LHCN-M2 (cell line): ENCODE data around the gene N4BP2L1. TPM values are rescaled to one million over a fixed set of nuclear protein-coding genes. Genes with fewer than 3 reads are reported as not detected.
A peak's percentile ranks its signal among the peaks of the same experiment; 100 is the strongest.

ENCODE experiments used
- DNase-seq: peaks from one replicate; pipeline ENCODE4 v3.0.0-alpha.2; 2012; ENCODE audit warnings: low read depth
- total RNA-seq: library from RNA; depleted of rRNA; stranded (reverse); fragments of >200 nt; gene quantifications from 2 replicates; pipeline ENCODE4 v1.2.3, GENCODE V29; 2014

N4BP2L1 gene
- total RNA-seq, 1 experiment from 2014 or later = 2.1 TPM

DNA sequence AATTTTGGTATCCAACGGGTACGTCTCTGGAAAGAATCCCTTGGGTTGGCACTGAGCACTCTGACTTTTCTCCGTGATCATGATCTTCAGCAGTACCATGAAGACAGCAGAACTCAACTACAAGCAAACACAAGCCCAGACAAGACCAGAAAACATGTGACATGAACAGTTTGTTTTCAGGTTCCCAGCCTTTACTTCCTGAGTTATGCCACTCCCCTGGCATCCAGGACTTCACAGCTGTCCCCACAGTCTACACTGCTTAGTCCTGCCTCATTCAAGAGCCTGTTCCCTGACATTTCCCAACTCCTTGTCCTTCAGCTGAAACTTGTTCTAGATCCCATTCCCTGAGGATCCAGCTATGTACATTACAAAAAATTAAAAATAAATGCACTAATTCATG is 4.9 kb upstream of the N4BP2L1 start:
- DNase-seq = peak; percentile 49

- DNase-seq = no peak
Measured at GRCh38 chr13:32431361-32431760, 3.4 kb upstream of the N4BP2L1 start.

- no peak for DNase-seq
Measured at GRCh38 chr13:32430018-32430747, 2.3 kb upstream of the N4BP2L1 start.

DNA sequence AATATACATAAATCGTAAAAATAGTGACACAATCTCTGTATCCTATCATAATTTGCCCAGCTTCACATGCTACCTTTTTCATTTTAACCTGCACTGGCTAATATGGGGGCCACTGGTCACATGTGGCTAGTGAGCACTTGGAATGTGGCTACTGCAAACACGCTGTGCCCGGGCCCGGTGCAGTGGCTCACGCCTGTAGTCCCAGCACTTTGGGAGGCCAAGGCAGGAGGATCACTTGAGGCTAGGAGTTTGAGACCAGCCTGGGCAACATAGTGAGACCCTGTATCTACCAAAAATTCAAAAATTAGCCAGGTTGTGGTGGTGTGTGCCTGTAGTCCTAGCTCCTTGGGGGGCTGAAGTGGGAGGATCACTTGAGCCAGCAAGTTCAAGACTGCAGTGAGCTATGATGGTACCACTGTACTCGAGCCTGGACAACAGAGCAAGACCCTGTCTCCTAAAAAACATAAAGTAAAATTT is 1.5 kb upstream of the N4BP2L1 start:
- DNase-seq = no peak

GRCh38 chr13:32428581-32429432 is 877 bp upstream of the N4BP2L1 start:
- DNase-seq = no peak

GRCh38 chr13:32426990-32427851 is 709 bp downstream of the N4BP2L1 start:
- no peak for DNase-seq

DNA sequence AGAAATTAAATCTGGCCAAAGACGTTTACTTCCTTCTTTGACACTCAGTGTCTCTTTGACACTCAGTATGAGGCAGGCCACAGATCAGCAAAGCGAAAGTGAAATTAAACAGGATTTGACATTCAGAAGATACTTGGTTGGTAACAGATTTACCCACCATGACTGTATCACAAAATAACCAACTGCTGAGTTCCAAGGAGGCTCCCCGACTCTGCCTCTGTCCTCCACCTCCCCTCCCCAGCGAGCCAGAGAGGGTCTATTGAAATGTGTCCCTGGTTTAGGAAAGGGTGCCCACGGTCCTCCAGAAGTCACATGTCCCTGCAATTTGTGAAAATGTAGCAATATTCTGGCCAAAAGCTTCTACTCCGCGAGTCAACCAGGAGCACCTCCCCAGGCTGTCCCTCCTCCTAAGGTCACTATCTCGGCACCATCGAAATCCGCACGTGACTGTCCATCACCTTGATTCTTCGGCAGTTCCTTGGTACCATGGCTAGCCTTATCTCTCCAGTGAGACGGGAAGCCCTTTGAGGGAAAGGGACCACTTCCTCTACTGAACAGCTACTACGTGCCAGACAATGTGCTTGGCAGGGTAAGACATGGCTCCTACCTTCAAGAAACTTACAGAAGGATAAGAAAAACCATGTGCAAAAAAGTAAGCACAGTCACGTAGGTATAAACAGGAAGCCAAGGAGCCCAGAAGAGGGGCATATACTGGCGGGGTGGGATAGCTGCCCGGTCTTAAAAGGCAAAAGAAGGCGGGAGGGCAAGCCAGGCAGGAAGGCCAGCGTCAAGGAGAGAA is 1.5 kb downstream of the N4BP2L1 start:
- DNase-seq = no peak

- no peak for DNase-seq
Measured at GRCh38 chr13:32425158-32425557, 2.8 kb downstream of the N4BP2L1 start.

DNA sequence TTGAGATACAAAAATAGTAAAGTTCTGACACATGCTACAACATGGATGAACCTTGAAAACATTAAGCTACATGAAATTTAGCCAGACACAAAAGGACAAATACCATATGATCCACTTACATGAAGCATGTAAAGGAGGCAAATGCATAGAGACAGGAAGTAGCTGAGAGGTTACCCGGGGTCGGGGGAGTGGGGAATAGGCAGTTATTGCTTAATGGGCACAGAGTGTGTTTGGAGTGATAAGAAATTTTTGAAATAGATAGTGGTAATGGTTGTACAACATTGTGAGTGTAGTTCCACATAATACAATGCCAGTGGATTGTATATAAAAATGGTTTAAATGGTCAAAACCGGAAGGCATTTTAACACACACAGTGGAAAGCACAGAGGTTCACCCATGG is 4.3 kb downstream of the N4BP2L1 start:
- no peak for DNase-seq

GRCh38 chr13:32419862-32420261 is 8.1 kb downstream of the N4BP2L1 start:
- no peak for DNase-seq

DNA sequence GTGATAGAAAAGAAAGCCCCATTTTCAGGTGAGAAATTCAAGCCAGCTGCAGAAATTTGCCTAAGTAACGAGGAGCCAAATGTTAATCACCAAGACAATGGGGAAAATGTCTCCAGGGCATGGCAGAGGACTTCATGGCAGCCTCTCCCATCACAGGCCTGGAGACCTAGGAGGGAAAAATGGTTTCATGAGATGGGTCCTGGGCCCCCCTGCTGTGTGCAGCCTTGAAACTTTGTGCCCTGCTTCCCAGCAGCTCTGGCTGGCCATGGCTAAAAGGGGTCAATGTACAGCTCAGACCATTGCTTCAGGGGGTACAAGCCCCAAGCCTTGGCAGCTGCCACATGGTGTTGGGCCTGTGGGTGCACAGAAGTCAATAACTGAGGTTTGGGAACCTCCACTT is 9.9 kb downstream of the N4BP2L1 start:
- DNase-seq = no peak

DNA sequence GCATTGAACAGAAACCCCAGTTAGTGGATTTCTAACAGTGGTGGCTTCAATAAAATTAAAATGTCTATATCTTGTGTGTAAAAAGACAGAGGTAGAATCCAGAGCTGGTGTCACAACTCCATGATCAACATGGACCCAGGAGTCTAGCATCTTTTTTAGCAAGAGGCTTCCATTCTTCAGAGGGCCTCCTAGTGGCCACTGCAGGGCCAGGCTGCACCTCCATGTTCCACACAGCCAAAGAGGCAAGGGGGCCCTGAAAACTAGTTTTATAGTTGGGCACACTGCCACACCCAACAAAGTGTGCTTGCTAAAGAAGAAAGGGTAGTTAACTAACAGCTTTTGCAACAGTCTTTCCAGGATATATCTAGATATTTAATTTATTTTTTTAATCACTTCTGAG is 12.9 kb downstream of the N4BP2L1 start:
- peak; percentile 28 for DNase-seq

DNA sequence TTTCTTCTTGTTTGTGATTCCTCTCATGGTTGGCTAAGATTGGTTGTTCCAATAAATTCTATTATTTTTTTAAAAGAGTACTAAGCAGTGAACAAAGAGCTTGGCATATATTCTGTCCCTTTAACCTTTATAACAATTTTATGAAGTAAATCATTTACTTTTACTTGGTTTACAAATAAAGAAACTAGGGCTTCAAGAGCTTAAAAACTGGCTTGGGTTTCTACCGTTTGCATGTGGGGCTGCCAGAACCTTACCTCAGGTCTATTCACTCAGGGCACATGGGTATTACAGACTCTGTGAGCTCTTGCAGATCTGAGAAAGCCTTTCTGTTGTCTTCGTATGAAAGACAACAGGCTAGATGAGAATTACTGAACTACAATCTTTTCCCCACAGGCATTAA is 13.3 kb downstream of the N4BP2L1 start:
- DNase-seq = no peak

DNA sequence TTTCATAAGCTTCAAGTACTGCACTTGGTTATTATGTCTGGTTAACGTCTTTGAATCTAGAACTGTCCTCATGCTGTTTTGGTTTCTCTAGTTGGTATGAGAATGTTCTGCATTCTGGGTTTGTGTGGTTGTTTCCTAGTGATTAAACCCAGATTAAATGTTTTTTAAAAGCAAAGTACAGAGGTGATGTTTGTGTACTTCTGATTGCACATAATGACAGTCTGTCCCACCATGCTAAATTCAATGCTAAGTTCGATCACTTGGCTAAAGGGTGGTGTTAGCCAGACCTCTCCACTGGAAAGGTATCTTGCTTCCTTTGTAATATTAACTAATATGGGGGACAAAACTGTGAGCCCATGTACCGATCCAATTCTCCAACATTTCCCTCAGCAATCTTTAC is 14.6 kb downstream of the N4BP2L1 start:
- DNase-seq = no peak

- DNase-seq = peak; percentile 41
Measured at GRCh38 chr13:32409561-32410421, 18.1 kb downstream of the N4BP2L1 start.

- no peak for DNase-seq
Measured at GRCh38 chr13:32409001-32409313, 19.0 kb downstream of the N4BP2L1 start.

GRCh38 chr13:32408296-32409000 is 19.5 kb downstream of the N4BP2L1 start:
- no peak for DNase-seq

DNA sequence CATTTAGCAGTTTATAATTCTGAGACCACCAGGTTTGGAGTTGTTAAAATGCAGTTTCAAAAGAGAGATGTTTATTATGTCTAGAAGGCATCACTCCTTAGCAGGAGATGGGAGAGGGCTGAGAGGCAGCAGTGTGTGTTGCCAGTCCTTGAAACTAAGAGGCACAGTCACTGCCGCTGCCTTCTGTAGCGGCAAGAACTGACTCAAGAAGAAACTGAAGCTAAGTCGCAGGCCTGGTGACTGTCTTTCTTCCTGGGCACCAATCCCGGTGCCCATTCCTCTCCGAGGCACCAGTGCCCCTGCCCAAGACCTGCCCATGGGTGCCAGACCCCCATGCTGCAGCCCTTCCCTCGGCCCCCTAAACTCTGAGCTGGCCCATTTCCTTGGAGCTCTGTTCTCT is 20.1 kb downstream of the N4BP2L1 start:
- DNase-seq = no peak

- no peak for DNase-seq
Measured at GRCh38 chr13:32403108-32403507, 24.8 kb downstream of the N4BP2L1 start.
